Measurements from ENCODE around the gene MYO9B.
A peak's percentile ranks its signal among the peaks of the same experiment; 100 is the strongest.
"Not testable (repeated sequence)": the region's sequence is repeated elsewhere in the genome, so short reads cannot be mapped to it uniquely, and the experiment has no call there.

Gene MYO9B

GRCh38 chr19:17128820-17129219 is 53.2 kb downstream of the MYO9B start:
- DNase-seq (ENCODE audit: low read depth, low spot score) = no peak
- ChIA-PET POLR2A (no interaction called here), CTCF (no interaction called here)
- TF ChIP-seq, protein P1, sequence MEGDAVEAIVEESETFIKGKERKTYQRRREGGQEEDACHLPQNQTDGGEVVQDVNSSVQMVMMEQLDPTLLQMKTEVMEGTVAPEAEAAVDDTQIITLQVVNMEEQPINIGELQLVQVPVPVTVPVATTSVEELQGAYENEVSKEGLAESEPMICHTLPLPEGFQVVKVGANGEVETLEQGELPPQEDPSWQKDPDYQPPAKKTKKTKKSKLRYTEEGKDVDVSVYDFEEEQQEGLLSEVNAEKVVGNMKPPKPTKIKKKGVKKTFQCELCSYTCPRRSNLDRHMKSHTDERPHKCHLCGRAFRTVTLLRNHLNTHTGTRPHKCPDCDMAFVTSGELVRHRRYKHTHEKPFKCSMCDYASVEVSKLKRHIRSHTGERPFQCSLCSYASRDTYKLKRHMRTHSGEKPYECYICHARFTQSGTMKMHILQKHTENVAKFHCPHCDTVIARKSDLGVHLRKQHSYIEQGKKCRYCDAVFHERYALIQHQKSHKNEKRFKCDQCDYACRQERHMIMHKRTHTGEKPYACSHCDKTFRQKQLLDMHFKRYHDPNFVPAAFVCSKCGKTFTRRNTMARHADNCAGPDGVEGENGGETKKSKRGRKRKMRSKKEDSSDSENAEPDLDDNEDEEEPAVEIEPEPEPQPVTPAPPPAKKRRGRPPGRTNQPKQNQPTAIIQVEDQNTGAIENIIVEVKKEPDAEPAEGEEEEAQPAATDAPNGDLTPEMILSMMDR (IDR thresholded peaks at IDR 0.05; ENCODE audit: insufficient read depth, low read length, missing control alignments) = no peak
- H3K4me3 ChIP-seq (ENCODE audit: low read depth, low read length) = no peak overlapping the region

- no peak for DNase-seq (ENCODE audit: low read depth, low spot score)
- H3K4me3 ChIP-seq (ENCODE audit: low read depth, low read length) = no peak overlapping the region
- TF ChIP-seq, protein P1 (IDR thresholded peaks at IDR 0.05; ENCODE audit: insufficient read depth, low read length, missing control alignments) = no peak
- ChIA-PET CTCF (no interaction called here), POLR2A (no interaction called here)
Measured at GRCh38 chr19:17129377-17129776, 53.8 kb downstream of the MYO9B start.

GRCh38 chr19:17135001-17135853 is 59.6 kb downstream of the MYO9B start:
- peak overlapping the region; percentile 52 for H3K4me3 ChIP-seq (ENCODE audit: low read depth, low read length)
- POLR2A ChIA-PET = no interaction called here
- TF ChIP-seq, protein P1 (IDR thresholded peaks at IDR 0.05; ENCODE audit: insufficient read depth, low read length, missing control alignments) = peak; percentile 33
- DNase-seq (ENCODE audit: low read depth, low spot score) = peak; percentile 87
- CTCF ChIA-PET = interaction anchor here (0.7 to 1.3 kb wide), 3 partner anchors 13 to 61 kb away, joined by 3 to 4 read pairs (median 4); no protein-coding TSS in a partner anchor

GRCh38 chr19:17136021-17136420 is 60.4 kb downstream of the MYO9B start:
- TF ChIP-seq, protein P1 (IDR thresholded peaks at IDR 0.05; ENCODE audit: insufficient read depth, low read length, missing control alignments) = no peak
- no peak for DNase-seq (ENCODE audit: low read depth, low spot score)
- POLR2A ChIA-PET = no interaction called here
- peak overlapping the region; percentile 19; the same call in 1 of the 2 replicates for H3K4me3 ChIP-seq (ENCODE audit: low read depth, low read length)
- CTCF ChIA-PET = interaction anchor here (0.7 to 1.3 kb wide), 3 partner anchors 14 to 62 kb away, joined by 3 to 4 read pairs (median 4); no protein-coding TSS in a partner anchor

GRCh38 chr19:17136617-17137016 is 61.0 kb downstream of the MYO9B start:
- ChIA-PET POLR2A (no interaction called here), CTCF (interaction anchor here (1.0 to 1.3 kb wide), 2 partner anchors 27 to 63 kb away, joined by 3 to 4 read pairs; no protein-coding TSS in a partner anchor)
- H3K4me3 ChIP-seq (ENCODE audit: low read depth, low read length) = no peak overlapping the region
- DNase-seq (ENCODE audit: low read depth, low spot score) = no peak
- TF ChIP-seq, protein P1 (IDR thresholded peaks at IDR 0.05; ENCODE audit: insufficient read depth, low read length, missing control alignments) = no peak

DNA sequence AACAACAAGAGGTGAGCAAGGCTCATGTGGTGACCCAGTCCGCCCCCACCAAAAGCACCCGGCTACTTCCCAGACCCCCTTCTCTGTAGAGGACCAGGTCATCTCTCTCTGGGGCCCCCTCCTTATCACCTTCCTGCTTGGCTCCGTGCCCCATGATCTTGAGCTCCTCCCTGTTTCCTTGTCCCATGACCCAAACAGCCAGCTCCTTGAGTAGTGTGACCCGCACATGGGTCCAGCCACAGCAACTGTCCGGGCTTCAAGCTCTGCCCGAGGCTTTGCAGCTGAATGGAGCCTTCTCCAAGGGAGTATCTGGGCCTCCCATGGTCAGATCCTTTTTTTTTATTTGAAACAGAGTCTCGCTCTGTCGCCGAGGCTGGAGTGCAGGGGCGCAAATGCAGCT is 61.8 kb downstream of the MYO9B start:
- CTCF ChIA-PET = no interaction called here

GRCh38 chr19:17138052-17138846 is 62.7 kb downstream of the MYO9B start:
- H3K4me3 ChIP-seq (ENCODE audit: low read depth, low read length); DNase-seq (ENCODE audit: low read depth, low spot score); CTCF ChIA-PET; POLR2A ChIA-PET: not testable (repeated sequence)

More for the DNA sequence above, 61.8 kb downstream of the MYO9B start:
- H3K4me3 ChIP-seq (ENCODE audit: low read depth, low read length) = no peak overlapping the region
- POLR2A ChIA-PET = interaction anchor here (0.6 kb wide), 1 partner anchor 121 kb away, joined by 4 read pairs; no protein-coding TSS in a partner anchor
- TF ChIP-seq, protein P1 (IDR thresholded peaks at IDR 0.05; ENCODE audit: insufficient read depth, low read length, missing control alignments) = no peak
- no peak for DNase-seq (ENCODE audit: low read depth, low spot score)
